Ramos (cell line): Measurements from ENCODE around the gene COL26A1.

ENCODE experiments used
- in situ Hi-C: fragments of 300-500 bp; cut with MboI; formaldehyde crosslinking; loops from one replicate; pipeline ENCODE4 v1.14.3; 2022; ENCODE audit warnings: low sequenced_read_pairs; ENCODE audit not compliant: unreplicated experiment

COL26A1 gene

DNA sequence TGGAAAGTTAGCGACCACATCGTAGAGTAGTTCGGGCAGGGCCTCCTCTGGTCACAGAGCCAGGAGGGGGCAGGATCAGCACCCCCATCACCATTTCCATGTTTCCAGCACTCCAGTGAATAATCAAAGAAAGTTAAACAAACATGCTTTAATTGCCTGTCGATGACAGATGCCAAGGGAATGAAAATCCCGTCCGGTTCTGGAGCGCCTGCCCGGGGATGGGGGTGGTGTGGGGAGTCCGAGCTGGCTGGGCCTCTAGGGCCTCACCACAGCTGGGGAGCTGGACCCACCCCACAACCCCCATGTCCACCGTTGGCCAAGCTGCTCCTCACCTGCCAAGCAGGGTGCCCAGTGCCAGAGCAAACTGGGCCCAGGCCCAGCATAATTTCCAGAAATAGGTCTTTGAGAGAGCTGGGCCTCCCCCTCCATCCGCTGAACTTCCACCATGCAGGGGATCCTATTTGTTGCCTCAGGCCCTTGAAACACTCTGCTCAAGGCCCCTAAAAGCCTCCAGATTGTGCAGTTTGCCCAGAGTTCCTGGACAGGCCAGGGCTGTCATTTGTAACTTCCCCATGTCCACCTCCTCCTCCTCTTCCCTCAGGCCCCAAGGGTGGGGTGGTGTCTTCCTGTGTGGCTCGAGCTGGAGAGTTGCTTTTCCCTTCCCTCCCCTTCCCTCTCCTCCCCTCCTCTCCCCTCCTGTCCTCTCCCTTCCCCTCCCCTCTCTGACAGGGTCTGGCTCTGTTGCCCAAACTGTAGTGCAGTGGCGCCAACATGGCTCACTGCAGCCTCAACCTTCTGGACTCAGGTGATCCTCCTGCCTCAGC is 165.4 kb downstream of the COL26A1 start:
- in situ Hi-C loops = no loop called here

DNA sequence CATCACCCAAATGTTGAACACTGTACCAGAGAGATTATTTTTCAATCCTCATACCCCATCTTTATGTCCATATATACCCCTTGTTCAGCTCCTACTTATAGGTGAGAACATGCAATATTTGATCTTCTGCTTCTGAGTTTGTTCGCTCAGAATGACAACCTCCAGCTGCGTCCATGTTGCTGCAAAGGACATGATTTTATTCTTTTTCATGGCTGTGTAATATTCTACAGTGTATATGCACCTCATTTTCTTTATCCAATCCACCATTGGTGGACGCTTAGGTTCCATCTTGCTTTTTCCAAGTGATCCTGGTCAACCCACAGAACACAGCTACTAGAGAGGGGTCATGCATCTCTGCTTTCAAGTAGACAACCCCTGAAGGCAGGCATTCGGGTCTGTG is 166.9 kb downstream of the COL26A1 start:
- in situ Hi-C loops = no loop called here

DNA sequence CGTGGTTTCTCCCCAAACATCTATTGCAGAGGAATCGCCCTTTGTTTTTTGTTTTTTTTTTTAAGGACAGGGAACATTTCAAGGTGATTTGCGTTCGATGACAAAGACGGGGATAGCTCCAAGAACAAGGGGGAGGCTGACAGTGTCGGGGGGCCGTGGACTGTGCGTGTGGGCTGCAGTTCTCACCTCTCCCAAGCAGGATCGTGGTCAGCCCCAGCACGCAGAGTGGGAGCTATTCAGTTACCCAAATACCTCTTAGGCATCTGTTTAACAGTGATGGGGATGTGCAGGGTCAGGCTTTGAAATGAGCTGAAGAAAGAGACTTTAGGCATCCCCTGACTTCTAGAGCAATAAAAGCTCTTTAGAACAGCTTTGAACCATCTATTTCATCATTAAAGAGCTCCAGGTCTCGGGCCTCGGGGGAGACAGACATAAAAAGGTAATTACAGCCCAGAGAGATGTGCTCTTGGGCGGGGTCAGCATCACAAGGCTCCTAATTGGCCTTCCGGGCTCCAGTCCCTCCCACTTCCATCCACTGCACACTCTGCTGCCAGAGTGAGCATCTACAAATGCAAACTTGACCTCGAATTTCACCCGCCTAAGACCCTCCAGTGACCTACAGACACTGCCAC is 169.2 kb downstream of the COL26A1 start:
- in situ Hi-C loops = no loop called here

DNA sequence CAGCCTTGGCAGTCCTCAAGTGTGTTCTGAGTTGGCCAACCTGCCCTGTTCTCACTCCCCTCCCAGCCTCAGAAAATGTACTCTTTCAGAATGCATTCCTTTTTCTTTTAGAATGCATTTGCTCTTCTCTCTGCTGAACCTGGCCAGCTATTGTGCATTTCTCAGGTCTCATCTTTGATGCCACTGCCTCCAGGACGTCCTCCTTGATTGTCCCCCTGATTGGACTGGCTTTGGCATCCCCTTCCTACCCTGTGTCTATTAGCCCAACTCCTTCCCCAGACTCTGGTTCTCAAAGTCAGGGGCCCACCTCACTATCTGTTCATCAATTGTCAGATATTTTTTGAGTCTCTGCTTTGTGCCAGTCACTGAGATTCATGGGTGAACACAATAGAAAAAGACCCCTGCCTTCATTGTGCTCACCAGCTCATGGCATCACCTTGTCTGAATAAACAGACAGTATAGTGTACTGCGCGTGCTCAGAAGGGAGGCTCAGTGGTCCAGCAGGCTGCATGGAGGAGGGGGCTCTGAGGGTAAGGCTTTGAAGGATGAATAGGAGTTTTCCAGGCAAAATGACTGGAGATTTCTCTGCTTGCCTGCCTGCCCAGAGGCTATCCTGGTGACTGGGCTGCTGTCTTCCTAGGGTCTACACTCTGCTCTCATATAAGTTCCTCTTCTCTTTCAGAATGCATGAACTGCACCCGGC is 169.9 kb downstream of the COL26A1 start:
- in situ Hi-C loops = no loop called here

DNA sequence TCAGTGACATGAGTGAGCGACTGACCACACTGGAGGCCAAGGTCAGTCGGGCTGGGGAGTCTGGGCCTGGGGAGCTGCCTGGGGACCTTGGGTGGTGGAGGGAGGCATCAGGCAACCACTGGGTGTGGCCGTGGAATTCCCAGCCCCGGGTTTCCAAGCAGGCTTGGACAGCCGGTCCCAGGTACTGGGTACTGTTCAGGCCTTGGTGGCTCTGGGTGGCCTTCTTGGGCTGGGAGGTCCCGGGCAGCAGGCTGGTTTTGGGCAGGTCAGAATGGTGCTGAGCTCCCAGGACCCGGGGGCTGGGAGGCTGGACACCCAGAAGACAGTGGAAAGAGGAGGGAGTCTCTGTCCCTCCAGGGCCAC is 170.4 kb downstream of the COL26A1 start:
- in situ Hi-C loops = no loop called here

DNA sequence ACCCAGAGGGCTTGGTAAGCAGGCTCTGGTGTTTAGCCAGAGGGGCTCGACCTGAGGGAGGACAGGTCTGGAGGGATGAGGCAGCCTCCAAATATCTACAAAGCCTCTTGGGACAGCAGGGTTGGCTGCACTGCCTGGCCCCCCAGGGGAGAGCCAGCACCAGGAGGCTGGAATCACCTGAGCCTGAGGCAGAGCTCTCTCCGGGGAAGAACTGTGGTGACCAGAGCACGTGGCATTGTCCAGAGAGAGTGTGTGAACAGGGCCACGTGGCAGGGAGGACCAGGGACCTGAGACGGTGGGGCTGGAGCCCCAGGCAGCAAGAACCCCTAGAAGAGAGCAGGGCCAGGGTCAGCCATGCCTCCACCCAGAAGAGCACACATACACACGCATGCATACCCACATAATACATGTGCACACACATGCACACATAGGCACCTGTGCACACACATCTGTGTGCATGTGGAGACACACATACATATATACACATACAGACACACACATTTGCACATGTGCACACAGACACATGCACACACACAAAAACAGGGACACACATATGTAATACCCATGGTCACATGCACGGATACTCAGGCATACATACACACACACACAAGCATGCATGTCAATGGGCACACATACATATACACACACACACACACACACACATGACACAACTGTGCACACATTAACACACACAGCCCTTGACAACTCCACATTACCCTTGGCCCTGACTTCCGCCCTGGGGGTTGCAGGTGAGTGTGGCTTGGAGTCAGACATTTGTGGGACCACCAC is 171.5 kb downstream of the COL26A1 start:
- in situ Hi-C loops = no loop called here

DNA sequence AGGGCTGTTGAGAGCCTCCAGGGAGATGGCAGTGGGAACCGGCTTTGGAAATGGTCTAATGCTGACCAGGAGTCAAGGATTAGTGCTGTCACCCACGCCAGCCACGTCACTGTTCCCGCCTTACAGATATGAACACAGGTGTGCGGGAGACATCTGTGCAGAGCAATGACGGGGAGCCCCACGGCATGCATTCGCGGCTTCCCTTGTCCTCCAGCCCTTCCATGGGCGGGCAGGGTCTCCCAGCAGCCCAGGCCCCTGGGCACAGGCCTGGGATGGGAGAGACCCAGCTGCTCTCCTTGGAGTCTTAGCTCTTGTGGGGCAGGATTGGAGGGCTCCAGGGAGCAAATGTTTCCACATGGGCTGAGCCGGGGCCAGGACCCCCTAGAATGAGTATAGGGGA is 172.2 kb downstream of the COL26A1 start:
- in situ Hi-C loops = loop anchor here (5.0 kb wide), 1 partner anchor 852 kb away; no protein-coding TSS in a partner anchor

DNA sequence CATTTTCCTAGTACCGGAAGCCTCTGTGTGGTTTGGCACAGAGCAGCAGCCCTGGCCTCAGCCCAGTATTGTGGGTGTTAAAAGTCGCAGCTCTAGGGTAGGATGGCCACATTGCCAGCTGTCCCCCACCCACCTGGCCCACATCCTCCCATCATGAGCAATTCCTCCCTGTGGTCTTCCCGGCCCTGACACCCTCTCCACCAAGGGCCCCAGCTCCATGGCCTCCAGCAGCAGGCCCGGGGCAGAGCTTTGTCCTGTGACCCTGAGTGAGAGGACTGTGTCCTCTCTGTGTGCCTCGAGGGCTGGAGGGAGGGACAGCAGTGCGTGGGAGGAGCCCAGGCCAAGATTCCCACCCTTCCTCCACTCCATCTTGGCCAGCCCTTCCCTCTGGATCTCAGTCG is 172.7 kb downstream of the COL26A1 start:
- in situ Hi-C loops = loop anchor here (5.0 kb wide), 1 partner anchor 852 kb away; no protein-coding TSS in a partner anchor

DNA sequence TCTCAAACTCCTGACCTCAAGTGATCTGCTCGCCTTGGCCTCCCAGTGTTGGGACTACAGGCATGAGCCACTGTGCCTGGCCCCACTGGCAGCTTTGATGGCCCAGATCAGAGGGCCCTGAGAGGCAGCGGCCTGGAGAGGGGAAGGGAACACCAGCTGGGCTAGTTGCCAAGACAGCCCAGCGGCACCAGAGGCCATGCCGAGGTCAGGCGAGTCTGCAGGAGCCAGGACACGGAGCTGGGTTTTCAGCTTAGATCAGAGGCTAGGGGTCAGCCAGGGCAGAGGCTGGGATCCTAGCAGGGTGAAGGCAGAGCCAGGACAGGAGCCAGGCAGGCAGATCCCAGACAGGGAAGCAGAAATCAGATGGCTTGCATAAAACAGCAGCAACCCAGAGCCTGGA is 173.6 kb downstream of the COL26A1 start:
- in situ Hi-C loops = loop anchor here (5.0 kb wide), 1 partner anchor 851 kb away; no protein-coding TSS in a partner anchor

DNA sequence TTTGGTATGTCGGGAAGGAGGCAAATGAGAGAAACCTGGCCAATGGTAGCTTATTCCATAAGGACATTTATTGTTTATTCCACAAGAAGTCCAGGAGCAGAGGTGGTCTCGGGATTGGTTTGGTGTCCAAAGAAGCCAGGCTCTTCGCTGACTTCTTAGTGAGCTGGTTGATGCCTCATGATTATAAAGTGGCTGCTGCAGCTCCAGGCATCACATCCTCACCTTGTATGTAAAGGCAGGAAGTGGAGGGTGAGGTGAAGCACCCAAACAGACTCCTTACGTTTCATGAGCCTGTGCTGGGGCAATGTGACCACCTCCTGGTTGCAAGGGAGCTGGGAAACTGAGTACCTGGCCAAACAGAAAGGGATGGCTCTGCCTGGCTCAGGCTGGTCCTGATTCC is 174.0 kb downstream of the COL26A1 start:
- in situ Hi-C loops = loop anchor here (5.0 kb wide), 1 partner anchor 851 kb away; no protein-coding TSS in a partner anchor

DNA sequence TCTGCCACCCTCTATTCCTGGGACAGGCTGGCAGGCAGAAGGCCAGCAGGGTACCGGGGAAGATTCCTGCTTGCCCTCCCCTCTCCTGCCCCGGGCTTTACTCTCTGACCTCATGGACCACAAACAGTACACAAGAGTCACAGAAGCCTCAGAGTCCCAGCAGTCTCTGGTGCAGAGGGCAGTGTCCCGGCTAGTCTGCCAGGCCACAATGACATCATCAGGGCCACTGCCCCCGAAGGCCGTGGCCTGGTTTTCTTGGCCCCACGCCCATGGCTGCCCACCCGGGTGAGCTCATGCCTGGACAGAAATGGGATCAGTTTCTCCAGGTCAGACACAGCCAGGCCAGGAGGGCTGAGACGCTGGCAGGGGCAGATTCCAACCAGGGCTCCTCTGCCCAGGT is 174.5 kb downstream of the COL26A1 start:
- in situ Hi-C loops = loop anchor here (5.0 kb wide), 1 partner anchor 850 kb away; no protein-coding TSS in a partner anchor

DNA sequence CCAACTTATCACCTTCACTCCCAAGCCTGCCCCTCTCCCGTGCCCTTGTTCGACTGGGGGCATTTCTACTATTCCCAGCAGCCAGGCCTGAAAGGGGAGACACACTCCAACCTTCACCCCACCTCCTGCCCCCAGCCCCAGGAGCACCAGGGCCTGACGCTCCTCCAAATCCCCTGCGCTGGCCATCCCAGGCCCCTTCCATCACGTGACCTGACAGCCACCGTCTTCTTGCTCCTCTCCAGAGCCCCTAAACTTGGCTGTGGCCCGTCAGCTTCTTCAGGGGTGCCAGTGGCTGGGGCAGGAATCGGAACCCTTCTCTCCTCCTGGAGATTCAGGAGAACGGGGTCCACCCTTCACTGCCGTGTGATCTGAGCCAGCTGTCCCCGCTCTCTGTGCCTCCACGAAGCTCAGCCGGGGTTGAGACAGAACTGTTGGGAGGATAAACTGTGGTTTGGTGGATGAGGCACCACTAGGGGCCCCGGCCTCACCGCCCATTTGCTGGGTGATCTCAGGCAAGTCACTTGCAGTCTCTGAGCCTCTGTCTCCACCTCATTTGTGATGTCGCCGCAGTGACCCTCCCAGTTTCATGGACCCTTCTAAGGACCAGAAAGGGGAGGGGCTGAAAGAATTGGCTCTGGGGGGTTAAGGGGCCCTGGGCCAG is 175.4 kb downstream of the COL26A1 start:
- in situ Hi-C loops = loop anchor here (5.0 kb wide), 1 partner anchor 849 kb away; no protein-coding TSS in a partner anchor

DNA sequence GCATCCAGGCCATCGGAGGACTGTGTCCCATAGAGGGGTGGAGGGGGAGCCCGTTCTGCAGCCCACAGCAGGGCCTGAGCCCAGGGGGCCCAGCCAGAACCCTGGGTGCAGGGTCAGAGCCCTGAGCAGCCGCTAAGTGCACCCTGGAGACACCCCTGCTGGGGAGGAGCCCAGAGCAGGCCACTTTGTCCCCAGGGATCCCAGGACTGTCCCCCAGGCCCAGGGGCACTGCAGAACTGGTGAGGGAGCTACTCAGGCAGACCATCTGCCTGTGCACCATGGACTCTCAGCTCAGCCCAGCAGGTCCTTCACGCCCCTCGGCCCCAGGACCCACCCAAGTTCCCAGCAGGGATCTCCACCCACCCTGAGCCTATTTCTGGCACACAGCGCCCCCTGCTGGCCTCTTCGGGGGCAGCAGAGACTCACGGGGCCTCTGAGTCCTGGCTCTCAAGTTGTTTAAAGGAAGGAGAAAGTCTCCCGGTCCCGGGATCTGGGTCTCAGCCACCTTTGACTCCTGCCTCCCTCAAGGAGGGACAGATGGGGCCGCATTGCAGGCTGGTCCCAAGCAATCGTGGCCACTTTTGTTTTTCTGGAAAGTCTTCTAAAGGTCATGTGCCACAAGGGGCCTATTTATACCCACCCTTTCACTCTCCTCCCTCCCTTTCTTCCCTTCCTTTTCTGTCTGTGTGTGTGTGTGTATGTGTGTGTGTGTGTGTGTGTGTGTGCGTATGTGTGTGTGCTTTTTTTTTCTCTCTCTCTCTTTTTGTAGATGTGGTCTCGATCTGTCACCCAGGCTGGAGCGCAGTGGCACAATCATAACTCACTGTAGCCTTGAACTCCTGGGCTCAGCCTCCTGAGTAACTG is 176.2 kb downstream of the COL26A1 start:
- in situ Hi-C loops = loop anchor here (5.0 kb wide), 1 partner anchor 848 kb away; no protein-coding TSS in a partner anchor

DNA sequence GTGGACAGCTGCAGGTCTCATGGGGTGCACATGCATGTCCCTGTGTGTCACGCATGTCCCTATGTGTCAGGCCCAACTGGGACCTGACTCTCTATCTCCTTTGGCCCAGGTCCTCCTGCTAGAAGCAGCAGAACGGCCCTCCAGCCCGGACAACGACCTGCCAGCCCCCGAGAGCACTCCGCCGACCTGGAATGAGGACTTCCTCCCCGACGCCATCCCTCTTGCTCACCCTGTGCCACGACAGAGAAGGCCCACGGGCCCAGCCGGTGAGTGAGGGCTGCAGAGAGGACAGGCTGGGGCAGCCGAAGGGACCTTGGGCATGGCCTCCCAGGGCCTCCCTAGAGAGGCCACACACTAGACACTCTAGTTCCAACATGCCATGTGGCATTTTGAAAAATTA is 177.1 kb downstream of the COL26A1 start:
- in situ Hi-C loops = loop anchor here (5.0 kb wide), 2 partner anchors 733 to 848 kb away; no protein-coding TSS in a partner anchor

DNA sequence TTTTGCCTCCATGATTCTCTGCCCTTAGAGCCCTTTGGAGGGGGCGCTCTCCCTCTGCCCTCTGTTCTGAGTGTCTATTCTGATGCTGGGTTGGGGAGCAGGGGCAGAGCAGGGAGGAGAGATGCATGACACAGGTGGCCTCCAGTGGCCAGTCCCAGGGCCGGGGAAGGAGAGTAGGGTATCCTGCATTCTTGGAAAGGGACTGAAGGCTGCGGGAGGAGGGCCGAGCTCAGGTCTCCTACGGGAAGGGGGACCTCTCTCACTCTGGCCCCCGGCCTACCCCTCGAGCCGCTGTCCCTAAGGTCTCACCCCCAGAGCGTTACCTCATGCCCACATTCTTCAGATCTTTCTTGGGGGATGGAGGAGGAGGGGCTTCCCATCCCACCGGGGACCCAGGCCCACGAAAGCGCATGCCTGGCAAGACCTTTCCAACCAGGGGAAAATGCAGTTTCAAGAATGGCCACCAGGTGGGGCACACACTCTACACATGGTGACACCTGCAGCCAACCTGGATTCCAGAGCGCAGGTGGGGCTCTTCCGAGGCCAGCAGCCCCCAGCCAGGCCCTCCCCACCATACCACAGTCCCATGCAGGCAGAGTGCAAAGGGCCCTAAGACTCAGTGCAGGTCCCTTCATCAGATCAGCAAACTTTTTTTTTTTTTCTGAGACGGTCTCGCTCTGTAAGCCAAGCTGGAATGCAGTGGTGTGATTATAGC is 180.0 kb downstream of the COL26A1 start:
- in situ Hi-C loops = loop anchor here (5.0 kb wide), 1 partner anchor 730 kb away; no protein-coding TSS in a partner anchor

DNA sequence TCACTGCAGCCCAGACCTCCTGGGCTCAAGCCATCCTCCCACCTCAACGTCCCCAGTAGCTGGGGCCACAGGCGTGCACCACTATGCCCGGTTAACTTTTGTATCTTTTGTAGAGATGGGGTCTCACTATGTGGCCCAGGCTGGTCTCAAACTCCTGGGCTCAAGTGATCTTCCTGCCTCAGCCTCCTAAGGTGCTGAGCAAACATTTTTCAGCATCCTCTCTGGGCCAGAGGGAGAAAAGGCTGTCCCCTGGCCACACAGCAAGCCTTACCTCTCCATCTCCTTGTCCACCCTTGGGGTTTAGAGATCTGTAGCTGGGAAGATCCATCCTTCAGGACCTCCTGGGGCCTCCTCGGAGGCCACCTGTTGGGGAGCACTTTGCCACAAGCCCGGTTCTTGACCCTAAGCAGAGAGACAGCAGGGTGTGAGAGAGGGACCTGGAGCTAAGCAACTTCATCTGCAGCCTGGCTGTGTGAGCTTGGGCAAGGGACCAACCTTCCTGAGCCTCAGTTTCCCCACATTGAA is 180.6 kb downstream of the COL26A1 start:
- in situ Hi-C loops = loop anchor here (5.0 kb wide), 1 partner anchor 729 kb away; no protein-coding TSS in a partner anchor

DNA sequence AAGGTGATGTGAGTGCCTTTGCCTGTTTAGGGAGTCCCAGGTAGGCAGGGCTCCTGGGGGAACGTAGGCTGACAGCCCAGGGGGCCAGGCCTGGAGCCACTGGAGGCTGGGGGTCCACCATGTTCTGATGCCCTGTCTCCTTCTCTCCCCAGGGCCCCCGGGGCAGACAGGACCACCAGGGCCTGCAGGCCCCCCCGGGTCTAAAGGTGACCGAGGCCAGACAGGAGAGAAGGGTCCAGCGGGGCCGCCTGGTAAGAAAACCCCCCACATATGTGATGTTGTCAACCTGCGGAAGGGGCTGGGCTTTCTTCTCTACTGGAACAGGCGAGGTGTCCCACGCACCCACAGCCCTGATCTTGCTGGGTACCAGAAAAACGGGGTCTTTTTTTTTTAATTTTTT is 181.2 kb downstream of the COL26A1 start:
- in situ Hi-C loops = loop anchor here (5.0 kb wide), 1 partner anchor 728 kb away; no protein-coding TSS in a partner anchor
